Activated T-cell treated with anti-CD3 and anti-CD28 coated beads for 24 hours (primary cell): ENCODE results near the gene UBD.

Source experiments
- DNase-seq: peaks from one replicate; pipeline ENCODE4 v3.0.0-alpha.2; 2020; ENCODE audit warnings: low read depth

The UBD gene

GRCh38 chr6:29561091-29561490 is 1.6 kb upstream of the UBD start:
- DNase-seq, result no peak

GRCh38 chr6:29558439-29559079 is 973 bp downstream of the UBD start:
- DNase-seq, result no peak

GRCh38 chr6:29557320-29557719 is 2.2 kb downstream of the UBD start:
- DNase-seq, result no peak

GRCh38 chr6:29554764-29555163 is 4.8 kb downstream of the UBD start:
- DNase-seq, result no peak

DNA sequence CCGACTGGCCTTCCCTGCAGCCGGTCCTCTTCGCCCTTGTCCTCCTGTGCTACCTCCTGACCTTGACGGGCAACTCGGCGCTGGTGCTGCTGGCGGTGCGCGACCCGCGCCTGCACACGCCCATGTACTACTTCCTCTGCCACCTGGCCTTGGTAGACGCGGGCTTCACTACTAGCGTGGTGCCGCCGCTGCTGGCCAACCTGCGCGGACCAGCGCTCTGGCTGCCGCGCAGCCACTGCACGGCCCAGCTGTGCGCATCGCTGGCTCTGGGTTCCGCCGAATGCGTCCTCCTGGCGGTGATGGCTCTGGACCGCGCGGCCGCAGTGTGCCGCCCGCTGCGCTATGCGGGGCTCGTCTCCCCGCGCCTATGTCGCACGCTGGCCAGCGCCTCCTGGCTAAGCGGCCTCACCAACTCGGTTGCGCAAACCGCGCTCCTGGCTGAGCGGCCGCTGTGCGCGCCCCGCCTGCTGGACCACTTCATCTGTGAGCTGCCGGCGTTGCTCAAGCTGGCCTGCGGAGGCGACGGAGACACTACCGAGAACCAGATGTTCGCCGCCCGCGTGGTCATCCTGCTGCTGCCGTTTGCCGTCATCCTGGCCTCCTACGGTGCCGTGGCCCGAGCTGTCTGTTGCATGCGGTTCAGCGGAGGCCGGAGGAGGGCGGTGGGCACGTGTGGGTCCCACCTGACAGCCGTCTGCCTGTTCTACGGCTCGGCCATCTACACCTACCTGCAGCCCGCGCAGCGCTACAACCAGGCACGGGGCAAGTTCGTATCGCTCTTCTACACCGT is 6.1 kb downstream of the UBD start:
- DNase-seq, result no peak

DNA sequence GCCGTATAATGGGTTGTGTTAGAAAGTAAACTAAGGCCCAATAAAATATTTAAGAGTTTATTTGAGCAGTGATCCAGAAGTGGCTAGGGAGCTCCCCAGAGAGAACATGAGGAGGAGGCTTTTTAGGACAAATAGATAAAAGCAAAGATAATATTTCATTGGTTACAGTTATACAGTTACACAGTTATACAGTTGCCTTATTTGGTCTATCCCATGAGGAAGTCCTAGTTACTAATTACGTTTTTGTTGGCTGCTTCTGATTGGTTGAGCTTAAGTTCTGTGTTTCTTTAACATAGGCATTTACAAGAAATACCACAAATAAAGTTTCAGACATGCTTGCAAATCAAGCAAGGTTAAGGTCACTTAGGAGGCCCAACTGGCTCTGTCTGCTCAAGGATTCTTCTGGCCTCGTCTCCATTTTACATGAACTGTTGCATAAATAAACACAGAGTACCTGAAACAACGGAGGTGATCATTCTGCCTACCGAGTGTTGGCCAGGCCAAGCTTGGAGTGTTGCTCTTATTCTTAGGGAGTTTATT is 7.0 kb downstream of the UBD start:
- DNase-seq, result no peak

DNA sequence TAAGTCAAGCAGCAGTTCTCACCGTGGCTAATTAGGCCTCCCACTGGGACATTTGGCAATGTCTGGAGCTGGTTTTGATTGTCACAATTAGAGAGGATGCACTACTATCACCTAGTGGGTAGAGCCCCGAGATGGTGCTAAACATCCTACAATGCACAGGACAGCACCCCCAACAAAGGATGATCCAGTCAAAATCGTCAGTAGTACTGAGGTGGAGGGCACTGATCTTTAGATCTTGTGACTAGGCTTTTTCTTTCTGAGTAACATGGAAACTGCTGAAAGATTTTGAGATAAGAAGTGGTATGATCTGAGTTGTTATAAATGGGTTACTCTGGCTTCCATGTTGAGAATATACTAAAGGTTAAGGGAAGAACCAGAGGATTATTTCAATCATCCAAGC is 12.0 kb downstream of the UBD start:
- DNase-seq, result no peak

DNA sequence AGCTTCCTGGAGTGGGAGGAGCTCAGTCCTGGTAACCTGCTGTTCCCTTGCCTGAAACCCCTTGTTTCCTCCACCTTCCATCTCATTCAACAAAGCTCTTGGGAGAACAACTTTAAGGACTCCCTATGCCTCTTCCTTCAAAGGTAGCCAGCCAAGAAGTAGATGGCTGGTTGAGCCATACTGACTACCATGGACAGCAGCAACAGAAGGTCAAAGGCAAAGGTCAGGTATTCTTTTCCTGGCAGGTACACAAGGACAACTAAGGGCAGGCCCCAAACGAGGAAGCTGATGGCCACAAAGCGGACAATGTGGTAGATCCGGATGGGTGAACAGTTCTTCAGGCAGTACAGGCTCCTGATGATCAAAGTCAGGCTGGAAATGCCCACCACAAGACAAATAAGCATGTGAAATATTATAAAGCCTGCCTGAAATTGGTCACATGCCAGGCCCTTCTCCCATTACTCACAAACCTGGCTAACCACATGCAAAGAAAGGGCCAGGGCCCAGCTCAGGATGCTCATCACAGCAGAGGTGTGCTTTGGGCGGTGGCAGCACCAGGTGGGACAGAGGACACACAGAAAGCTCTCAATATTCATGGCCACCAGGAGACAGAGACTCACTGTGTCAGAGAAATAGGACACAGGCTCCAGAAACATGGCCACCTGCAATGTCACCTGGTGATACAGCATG is 21.7 kb downstream of the UBD start:
- DNase-seq, result no peak

DNA sequence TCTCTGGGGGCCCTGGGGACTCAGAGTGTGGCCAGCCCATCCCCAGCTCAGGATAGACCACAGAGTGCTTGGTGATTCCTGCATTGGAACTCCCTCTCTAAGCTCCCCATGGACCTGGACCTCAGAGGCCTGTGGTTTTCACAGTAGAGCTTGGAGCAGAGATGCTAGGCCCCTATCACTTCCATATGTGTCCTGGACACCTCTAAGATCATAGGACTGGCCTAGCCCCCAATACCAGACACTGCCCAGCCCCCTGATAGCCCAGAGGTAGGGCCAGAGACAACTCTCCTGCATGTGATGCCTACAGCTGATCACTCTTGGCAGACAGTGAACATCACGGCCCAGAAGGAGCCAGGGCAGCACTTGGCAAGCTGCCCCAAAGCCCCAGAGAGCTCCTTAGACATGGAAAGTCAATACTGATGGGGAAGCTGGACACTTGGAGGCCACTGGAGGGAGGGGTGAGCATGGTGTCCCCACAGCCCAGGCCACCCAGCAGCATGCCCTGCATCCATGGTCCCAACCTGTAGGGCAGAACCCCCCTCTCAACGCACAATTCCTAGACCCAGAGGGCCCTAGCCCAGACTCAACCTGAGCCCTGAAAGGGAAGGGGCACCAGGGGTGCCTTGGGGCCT is 27.1 kb downstream of the UBD start:
- DNase-seq, result no peak

- no peak for DNase-seq
Observed at GRCh38 chr6:29531668-29532067, 27.9 kb downstream of the UBD start.

DNA sequence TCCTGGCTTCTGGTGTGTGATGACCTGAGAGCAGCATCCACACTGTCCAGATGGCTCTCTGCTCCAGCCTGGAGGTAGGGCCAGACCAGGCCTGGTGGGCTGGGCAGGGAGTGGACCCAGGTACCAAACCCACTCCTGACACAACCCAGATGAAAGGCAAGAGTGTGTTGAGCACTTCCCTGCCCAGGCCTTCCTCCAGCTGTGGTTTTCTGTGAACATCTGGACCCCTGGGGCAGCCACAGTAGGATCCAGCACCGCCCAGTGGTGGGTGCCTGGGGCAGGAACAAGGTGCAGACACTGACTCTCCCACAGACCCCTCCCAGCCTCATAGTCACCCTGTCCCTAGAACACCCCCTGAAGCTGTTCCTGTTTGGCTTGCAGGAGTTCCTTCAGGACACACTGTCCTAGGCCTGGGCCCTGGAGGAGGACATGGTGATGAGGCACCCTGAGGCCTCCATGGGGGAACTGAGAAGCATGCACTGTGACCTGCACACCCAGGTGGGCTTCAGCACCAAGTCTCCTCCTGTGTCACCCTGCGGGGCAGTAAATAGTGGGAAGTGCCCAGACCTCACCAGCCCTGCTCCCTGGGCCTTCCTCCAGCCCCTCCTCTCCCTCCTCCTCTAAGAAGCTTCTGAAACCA is 28.7 kb downstream of the UBD start:
- DNase-seq, result no peak

DNA sequence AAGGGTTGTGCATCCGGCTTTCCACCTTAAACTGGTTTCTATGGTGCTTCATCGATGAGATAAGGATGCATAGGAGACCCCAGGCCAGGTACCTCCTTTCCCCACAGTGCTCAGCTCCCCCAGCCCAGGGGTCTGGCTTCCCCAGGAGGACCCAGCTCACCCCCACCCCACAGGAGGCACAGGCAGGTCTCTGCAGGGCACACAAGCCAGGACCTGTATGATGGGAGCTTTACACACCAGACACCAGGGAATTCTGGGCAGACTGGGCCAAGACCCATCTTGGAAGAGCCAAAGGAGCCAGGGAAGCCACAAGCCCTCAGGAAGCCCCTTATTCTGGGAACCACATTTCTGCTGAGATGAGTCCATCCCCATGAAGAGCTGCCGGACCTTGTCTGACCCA is 29.6 kb downstream of the UBD start:
- DNase-seq, result no peak

- DNase-seq, result no peak
Observed at GRCh38 chr6:29528988-29529560, 30.5 kb downstream of the UBD start.

GRCh38 chr6:29528300-29528931 is 31.1 kb downstream of the UBD start:
- no peak for DNase-seq

- DNase-seq, result no peak
Observed at GRCh38 chr6:29527564-29527963, 32.0 kb downstream of the UBD start.

DNA sequence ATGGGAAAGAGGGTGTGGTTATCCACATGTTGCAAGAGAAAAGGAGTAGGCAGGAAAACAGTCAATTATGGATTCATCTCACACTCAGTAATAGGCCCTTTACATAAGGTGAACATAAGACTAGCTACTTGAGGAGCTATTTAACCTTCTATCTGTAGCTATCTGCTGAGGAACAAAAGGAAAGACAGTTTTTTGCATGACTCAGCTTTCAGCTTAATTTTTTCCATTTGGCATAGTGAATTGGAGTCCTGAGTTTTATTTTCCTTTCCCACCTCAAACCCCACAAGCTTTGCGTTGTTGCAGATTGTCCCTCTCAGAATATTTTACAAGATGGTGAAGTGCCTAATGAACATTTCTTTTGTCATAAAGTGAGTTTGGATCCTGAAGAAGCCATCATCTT is 32.4 kb downstream of the UBD start:
- no peak for DNase-seq

GRCh38 chr6:29525311-29525639 is 34.3 kb downstream of the UBD start:
- DNase-seq, result no peak

DNA sequence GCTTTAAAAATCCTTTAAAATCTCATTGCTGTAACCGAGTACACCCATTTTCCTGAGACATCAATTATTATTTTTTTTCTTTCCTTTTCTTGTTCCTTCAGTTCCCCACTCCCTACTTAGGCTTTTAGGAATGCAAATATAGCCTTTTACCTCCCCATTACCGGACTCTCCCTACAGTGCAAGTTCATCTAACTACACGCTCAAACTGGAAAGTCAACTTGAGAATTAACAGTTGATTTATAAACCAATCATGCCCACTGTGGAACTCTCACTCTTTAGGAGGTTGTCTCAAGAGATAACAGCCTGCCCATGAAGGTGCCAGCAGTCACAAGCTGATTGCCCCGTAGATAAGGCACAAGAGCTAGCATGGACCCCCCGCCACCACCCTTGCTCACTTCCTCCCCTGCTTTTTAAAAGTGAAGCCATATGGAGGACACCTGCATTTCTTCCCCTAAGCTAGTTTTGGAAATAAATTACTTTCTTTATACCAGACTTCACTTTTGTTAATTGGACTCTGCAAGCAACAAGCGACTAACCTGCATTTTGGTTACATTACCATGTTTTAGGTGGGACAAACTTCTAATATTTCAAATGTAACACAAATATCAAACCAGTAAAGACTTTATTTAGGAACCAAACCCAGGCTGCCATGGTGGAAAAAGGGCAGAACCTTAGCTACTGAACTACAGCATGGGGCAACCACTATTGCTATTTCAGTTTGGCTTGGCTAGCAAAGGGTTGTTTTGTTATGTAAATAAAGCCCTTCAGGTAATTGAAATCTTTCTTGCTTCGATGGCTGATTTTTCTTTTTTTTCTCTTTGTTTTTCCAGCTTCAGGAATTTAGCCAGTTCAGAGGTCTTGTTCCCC is 34.9 kb downstream of the UBD start:
- no peak for DNase-seq

DNA sequence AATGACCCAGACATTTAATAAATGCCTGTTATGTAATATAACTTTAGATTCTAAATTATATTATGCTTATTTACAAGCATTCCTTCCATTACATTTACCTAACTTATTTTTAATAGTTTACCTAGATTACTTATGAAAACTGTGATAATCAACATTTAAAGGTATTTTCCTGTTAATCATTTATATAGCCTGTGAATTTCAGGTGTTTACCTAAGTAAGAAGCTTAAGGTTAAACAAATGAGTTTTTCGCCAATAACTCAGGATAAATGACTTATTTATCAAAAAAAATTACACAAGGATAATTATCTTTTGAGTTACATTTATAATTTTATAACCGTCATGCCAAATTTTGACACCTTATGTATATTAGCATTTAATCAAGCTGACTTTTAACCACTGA is 35.5 kb downstream of the UBD start:
- DNase-seq, result no peak

DNA sequence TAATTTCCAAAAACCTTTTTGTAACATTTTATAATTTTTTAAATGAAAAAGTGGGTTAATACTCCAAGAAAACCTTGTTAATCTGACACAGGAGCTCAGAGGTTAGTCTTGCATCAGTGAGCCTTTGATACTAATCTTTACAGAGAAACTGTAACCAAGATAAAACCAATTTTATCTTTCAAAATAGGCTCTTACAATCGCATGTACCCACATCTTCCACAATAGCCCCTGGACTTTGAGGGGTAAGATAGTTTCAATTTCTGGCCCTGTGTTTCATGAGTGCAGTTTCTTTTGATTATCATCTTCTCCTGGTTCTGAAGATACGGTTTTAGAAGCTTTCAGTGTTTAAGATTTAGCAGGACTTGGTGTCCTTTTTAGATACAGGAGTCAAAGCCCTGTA is 37.3 kb downstream of the UBD start:
- DNase-seq, result no peak
